GM12801 (cell line): Measurements from ENCODE around the gene AWAT2.

ENCODE experiments used
- TF ChIP-seq, protein P1 (sequence below): IDR thresholded peaks from one replicate; pipeline ENCODE4 v1.5.1; 2011; ENCODE audit warnings: control low read depth; ENCODE audit not compliant: insufficient read length; ENCODE audit errors: extremely low read depth

Gene AWAT2, protein sequence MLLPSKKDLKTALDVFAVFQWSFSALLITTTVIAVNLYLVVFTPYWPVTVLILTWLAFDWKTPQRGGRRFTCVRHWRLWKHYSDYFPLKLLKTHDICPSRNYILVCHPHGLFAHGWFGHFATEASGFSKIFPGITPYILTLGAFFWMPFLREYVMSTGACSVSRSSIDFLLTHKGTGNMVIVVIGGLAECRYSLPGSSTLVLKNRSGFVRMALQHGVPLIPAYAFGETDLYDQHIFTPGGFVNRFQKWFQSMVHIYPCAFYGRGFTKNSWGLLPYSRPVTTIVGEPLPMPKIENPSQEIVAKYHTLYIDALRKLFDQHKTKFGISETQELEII

DNA sequence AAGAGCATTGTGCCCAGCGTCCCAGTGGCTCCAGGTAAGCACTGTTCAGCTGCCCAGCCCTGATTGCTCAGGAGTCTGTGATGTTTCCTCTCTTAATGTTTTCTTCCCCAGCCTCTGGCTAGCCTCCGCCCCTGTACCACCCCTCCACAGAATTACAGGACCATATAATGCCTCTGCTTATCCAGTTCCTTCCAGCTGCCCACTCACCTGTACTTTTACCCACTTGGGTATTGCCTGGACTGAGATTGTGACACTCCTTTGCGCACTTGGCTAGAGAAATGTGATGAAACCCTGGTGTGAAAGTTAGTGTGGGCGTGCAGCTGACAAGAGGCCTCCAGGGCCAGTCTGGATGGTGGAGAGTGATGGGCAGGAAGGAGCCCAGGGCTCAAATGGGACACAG lies at the start of gene AWAT2:
TSS of gene AWAT2 (minus strand) at position 14 of the 400 bp plus-strand sequence. CDS start at position 8, 6 bp downstream.
- TF ChIP-seq, protein P1, sequence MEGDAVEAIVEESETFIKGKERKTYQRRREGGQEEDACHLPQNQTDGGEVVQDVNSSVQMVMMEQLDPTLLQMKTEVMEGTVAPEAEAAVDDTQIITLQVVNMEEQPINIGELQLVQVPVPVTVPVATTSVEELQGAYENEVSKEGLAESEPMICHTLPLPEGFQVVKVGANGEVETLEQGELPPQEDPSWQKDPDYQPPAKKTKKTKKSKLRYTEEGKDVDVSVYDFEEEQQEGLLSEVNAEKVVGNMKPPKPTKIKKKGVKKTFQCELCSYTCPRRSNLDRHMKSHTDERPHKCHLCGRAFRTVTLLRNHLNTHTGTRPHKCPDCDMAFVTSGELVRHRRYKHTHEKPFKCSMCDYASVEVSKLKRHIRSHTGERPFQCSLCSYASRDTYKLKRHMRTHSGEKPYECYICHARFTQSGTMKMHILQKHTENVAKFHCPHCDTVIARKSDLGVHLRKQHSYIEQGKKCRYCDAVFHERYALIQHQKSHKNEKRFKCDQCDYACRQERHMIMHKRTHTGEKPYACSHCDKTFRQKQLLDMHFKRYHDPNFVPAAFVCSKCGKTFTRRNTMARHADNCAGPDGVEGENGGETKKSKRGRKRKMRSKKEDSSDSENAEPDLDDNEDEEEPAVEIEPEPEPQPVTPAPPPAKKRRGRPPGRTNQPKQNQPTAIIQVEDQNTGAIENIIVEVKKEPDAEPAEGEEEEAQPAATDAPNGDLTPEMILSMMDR = no peak

DNA sequence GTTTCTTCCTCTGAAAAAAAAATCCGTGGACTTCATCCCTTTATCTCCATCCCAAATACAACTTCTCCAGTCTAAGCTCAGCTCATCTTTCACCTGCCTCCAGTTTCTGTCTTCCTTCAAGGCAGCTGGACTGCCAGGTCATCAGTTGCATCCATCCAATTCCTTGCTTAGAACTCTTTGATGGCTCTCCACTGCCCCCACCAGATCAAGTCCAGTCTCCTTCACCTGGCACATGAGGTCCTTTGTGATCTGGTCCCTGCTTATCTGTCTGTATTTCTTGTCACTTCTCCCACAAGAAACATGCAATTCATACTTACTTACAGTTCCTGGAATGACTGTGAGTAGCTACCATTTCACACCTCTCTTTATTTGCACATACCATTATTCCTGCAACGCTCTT lies 46.3 kb upstream of the AWAT2 start:
- TF ChIP-seq, protein P1 = no peak

DNA sequence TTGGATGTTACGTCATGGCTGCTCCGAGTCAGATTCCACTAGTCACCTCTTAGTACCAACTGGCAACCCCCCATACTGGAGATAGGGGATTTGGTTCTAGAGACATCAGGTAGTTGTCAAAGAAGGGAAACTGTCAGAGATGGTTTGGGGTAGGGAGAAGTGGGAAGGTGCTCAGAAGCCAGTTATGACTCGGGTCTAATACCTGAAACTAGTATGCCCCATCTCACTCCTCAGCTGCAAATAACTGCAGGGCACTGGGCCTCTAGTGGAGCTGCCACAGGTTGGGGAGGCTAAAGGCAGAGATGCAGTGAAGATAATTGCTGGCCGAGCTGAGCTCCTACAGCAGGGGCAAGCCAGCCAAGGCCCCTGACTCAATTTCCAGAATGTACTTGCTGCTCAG lies 42.5 kb upstream of the AWAT2 start:
- TF ChIP-seq, protein P1 = no peak

DNA sequence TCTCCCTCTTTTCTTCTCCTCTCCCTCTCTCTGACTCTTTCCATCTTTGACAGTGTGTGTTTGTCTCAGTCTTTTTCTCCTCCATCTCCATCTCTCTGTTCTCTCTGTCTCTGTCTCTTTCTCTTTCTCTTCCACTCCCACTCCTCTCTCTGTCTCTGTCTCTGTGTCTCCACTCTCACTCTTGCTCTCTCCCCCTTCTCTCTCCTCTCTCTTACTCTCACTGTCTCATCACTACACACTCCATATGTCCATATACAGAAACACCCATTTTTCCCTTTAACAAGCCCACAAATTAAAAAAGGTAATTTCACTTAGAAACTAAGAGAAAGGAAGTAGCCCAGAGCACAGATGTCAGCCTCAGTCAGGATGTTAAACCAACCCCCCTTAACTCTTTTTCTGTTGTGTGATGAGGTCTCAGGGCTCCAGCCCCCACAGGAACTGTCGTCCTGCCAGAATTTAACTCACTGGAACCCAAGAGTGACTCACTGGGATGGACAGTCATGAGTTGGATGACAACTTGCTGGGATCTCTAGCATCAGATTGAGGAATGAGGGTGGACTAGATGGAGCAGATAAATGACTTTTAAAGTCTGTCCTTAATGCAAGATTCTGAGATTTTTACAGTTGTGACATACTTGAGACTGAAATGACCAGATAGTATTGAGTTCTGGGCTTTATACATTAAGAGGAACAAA lies 40.0 kb upstream of the AWAT2 start:
- TF ChIP-seq, protein P1 = no peak

DNA sequence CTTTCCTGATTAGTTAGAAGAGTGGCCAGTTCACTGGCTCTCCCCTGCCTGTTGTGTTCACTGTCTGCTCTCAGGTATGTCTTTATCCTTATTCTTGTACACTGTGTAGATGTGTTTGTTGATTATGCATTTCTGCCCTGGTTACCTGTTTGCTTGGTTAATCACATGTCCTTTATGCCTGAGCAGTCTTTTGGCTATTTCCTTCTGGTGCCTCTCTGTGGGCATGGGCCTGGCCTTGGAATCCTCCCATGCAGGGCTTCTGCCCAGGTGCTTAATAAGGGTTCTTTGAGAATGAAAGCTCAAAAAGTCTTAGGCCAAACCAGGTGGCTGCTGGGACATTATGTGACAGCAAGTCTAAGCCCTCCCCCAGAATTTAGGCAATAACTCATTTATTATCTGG lies 39.0 kb upstream of the AWAT2 start:
- TF ChIP-seq, protein P1 = no peak

DNA sequence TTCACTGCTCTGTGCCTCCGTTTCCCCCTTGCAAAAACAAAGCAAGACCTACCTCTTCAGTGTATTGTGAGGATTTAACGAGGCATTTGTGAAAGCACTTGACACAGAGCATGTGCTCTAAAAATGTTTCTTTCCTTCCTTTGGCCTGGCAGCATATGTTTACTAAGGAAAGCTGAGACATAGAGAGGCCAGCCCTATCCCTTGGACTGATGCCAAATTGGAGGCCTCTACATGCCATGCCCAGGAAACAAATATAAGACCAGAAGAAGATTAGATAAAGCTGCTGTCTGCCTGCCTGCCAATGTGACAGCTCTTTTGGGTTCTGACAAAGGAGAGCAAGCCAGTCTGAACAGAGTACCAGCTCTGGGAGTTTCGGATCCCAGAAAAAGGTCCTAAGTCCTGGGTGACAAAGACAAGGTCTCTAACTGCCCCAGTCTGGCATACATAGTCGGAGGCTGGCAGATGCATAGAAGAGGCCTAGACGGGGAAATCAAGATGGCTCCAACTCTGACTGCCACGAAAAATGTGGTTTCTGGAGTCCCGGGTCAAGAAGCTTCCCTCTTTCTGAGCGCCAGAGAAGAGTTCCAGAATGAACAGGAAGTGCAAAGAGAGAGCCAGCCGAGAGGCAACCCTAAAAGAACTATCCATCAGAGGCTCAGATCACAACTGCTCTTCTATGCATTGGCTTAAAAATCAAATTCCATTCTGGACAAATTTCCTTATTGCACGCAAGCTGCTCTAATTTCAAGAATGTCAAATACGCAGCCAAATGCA lies 38.3 kb upstream of the AWAT2 start:
- TF ChIP-seq, protein P1 = no peak

DNA sequence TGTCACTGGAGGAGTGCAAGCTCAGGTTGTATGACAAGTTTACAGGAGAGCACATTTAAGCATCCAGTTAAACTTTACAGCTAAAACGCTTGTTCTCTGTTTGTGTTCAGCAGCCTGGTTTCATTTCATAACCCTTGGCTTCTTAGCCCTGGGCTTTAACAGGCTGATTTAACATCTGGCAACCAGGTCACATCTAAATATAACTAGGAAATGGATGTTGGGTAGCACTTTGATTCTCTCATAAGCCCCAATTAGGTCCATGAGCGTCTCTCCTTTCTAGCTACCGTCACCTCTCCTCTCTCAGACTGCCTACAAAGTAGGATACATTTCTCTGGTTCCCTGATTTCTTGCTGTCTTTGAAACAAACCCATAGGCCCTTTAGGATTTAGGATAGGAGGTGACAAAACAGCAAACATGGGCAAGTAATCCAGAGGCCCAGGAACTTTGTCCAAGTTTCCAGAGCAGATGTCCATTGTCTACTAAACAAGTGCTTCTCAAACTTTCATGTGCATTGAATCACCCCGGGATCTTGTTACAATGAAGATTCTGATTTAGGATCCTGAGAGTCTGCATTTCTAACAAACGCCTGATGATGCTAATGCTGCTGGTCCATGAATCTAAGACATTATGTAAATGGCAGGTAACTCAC lies 35.0 kb upstream of the AWAT2 start:
- TF ChIP-seq, protein P1 = no peak
